ENCODE results near the gene ERC2.

GRCh38 chr3:55660642-55661041 lies 807.6 kb downstream of the ERC2 start:
- TF ChIP-seq POLR2A (IDR thresholded peaks at IDR 0.05; ENCODE audit: low read depth, low read length) (no peak), POLR2AphosphoS5 (IDR thresholded peaks at IDR 0.05; ENCODE audit: low read depth, low read length) (no peak), TAF1 (IDR thresholded peaks at IDR 0.05; ENCODE audit: borderline replicate concordance, low read depth, low read length) (no peak)

All from GM12892 (cell line).